ENCODE data around the gene PPP2R3B. TPM values are rescaled to one million over a fixed set of nuclear protein-coding genes. Genes with fewer than 3 reads are reported as not detected.
"Not testable (repeated sequence)": the region's sequence is repeated elsewhere in the genome, so short reads cannot be mapped to it uniquely, and the experiment has no call there.

PPP2R3B gene
- total and polyA plus RNA-seq, 8 donors: 5.0 to 38.8 (median 6.9) TPM

DNA sequence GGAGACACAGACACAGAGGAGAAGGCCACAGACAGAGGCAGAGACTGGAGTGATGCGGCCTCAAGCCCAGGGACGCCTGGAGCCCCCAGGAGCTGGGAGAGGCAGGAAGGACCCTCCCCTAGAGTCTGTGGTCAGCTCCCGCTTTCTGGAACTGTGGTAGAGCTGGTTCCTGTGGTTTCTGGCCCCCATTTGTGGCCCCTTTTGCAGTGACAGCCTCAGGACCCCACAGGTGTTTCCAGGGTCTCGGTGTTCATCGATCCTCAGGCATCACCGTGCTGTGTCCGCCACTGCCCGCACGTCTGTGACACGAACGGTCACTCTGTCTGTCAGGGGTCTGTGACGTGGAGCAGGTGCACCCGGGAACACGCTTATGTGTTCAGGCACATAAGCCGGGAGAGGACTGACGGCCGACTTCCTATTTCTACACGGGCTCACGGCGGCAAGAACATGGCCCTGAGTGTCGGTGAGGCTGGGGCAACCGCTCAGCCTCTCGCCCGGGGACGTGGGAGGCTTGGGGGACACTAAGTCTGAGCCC lies 76.0 kb downstream of the PPP2R3B start:
- no peaks in the 10 kb centered on the region for H3K9me3 ChIP-seq
- no peak for FAIRE-seq
- H3K4me1 ChIP-seq: no peaks in the 10 kb centered on the region
- H3K4me3 ChIP-seq: no peak overlapping the region
- ATAC-seq: no peak
- H3K36me3 ChIP-seq: peaks cover 0 to 57% (median 24%) of the 10 kb centered on the region in 3 donors
- WGBS, 2 donors: 95 to 96% methylated on average over 25 of the region's 25 CpGs
- TF ChIP-seq, protein P1, sequence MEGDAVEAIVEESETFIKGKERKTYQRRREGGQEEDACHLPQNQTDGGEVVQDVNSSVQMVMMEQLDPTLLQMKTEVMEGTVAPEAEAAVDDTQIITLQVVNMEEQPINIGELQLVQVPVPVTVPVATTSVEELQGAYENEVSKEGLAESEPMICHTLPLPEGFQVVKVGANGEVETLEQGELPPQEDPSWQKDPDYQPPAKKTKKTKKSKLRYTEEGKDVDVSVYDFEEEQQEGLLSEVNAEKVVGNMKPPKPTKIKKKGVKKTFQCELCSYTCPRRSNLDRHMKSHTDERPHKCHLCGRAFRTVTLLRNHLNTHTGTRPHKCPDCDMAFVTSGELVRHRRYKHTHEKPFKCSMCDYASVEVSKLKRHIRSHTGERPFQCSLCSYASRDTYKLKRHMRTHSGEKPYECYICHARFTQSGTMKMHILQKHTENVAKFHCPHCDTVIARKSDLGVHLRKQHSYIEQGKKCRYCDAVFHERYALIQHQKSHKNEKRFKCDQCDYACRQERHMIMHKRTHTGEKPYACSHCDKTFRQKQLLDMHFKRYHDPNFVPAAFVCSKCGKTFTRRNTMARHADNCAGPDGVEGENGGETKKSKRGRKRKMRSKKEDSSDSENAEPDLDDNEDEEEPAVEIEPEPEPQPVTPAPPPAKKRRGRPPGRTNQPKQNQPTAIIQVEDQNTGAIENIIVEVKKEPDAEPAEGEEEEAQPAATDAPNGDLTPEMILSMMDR (IDR thresholded peaks at IDR 0.05): no peak
- no peak overlapping the region for H3K27ac ChIP-seq
- no peaks in the 10 kb centered on the region for H3K27me3 ChIP-seq
- peak in 3 of 6 donors; percentile 10 to 45 (median 43) for DNase-seq
- intact Hi-C loops (cut with DNase I): no loop called here

DNA sequence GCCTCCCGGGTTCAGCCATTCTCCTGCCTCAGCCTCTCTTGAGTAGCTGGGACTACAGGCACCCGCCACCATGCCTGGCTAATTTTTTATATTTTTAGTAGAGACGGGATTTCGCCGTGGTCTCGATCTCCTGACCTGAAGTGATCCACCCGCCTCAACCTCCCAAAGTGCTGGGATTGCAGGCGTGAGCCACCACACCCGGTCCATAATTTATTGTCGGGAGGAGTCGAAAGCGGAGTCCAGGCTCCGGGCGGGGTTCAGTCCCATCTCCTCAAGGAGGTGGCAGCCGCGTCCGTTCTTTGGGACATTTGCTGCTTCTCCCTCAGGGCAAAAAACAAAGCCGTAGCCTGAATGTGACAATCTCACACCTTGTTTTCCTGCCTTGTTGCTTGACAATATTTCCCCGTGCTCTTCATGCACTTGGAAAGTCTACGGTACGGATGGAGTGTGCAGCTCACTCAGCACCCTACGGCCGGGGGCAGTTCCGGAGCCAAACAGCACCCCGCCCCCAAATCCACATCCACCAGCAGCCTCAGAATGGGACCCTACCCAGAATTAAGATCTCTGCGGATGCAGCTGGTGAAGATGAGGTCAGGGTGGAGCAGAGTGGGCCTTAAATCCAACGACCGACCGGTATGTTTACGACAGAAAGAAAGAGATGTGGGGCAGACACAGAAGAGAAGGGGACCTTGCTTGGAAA lies 77.7 kb downstream of the PPP2R3B start:
- no peak for ATAC-seq
- H3K27me3 ChIP-seq: no peaks in the 10 kb centered on the region
- FAIRE-seq: no peak
- H3K36me3 ChIP-seq: peaks cover 0 to 57% (median 27%) of the 10 kb centered on the region in 3 donors
- no peak overlapping the region for H3K27ac ChIP-seq
- H3K4me3 ChIP-seq: no peak overlapping the region
- intact Hi-C loops (cut with DNase I): no loop called here
- TF ChIP-seq, protein P1 (IDR thresholded peaks at IDR 0.05): no peak
- DNase-seq: peak in 2 of 6 donors; percentile 28 to 30
- 94 to 95% methylated on average over 30 of the region's 30 CpGs for WGBS, 2 donors
- no peaks in the 10 kb centered on the region for H3K4me1 ChIP-seq
- H3K9me3 ChIP-seq: no peaks in the 10 kb centered on the region

DNA sequence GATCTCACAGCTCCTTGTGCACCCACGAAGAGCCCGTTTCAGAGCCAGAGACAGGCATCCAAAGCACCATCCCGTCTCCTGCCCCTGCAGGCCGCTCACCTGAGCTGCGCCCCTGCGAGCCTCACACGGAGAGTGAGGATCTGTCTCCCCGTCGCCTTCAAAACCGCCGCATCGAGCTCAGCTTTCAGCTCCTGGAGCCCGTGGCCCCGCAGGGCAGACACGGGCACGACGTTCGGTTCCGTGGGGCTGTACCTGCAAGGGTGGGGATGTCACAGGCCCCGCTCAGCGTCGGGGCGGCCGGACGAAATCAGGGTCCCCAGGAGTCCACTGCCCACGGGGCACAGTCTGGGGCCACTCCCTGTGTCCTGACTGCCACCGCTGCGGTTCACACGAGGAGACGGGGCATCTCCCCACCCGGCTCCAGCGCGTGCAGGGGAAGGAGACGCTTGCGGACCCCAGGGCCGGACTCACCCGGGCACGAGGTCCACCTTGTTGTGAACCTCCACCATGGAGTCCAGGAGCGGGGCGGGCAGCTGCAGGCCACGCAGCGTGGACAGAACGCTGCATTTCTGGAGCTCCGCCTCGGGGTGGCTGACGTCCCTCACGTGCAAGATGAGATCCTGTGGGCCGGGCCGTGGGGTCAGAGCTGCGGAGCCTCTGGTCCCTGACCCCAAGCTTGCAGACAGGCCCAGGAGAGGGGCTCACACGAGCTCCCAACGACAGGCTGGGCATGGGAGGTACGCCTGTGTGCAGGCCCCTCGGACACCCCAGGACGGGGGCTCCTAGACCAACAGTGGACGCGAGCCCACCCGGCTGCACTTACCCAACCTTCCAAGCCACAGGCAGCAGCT lies 79.2 kb downstream of the PPP2R3B start:
- DNase-seq: peak in 2 of 6 donors; percentile 54 to 76
- TF ChIP-seq, protein P1 (IDR thresholded peaks at IDR 0.05): no peak
- Histone ChIP-seq H3K4me3 (no peak overlapping the region), H3K27ac (no peak overlapping the region), H3K9me3 (no peaks in the 10 kb centered on the region), H3K4me1 (no peaks in the 10 kb centered on the region), H3K36me3 (peaks cover 0 to 42% (median 25%) of the 10 kb centered on the region in 3 donors), H3K27me3 (no peaks in the 10 kb centered on the region)
- ATAC-seq: no peak
- intact Hi-C loops (cut with DNase I): no loop called here
- no peak for FAIRE-seq
- WGBS, 2 donors: 96 to 97% methylated on average over 57 to 58 of the region's 58 CpGs

DNA sequence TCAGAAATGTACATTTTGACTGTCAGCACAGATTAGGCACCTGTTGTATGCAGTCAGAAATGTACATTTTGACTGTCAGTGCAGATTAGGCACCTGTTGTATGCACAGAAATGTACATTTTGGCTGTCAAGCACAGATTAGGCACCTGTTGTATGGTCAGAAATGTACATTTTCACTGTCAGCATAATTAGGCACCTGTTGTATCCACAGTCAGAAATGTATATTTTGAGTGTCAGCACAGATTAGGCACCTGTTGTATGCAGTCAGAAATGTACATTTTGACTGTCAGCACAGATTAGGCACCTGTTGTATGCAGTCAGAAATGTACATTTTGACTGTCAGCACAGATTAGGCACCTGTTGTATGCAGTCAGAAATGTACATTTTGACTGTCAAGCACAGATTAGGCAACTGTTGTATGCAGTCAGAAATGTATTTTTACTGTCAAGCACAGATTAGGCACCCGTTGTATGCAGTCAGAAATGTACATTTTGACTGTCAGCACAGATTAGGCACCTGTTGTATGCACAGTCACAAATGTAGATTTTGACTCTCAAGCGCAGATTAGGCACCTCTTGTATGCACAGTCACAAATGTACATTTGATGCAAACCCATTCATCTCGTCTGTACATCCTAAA lies 80.0 kb downstream of the PPP2R3B start:
- peaks cover 0 to 37% (median 21%) of the 10 kb centered on the region in 3 donors for H3K36me3 ChIP-seq
- H3K9me3 ChIP-seq; DNase-seq; H3K27me3 ChIP-seq; FAIRE-seq; H3K4me3 ChIP-seq; H3K4me1 ChIP-seq; H3K27ac ChIP-seq; intact Hi-C loops (cut with DNase I); ATAC-seq: not testable (repeated sequence)
- 96 to 98% methylated on average over 3 of the region's 3 CpGs for WGBS, 2 donors

DNA sequence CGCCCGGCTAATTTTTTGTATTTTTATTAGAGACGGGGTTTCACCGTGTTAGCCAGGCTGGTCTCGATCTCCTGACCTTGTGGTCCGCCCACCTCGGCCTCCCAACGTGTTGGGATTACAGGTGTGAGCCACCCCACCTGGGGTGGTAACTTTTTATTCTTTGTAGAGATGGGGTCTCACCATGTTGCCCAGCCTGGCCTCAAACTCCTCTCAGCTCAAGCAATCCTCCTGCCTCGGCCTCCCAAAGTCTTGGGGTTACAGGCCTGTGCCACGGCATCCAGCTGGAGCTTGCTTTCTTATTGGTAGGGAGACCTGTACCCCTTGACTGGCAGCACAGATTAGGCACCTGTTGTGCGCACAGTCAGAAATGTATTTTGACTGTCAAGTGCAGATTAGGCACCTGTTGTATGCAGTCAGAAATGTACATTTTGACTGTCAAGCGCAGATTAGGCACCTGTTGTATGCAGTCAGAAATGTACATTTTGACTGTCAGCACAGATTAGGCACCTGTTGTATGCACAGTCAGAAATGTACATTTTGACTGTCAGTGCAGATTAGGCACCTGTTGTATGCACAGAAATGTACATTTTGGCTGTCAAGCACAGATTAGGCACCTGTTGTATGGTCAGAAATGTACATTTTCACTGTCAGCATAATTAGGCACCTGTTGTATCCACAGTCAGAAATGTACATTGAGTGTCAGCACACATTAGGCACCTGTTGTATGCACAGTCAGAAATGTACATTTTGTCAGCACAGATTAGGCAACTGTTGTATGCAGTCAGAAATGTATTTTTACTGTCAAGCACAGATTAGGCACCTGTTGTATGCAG lies 80.7 kb downstream of the PPP2R3B start:
- H3K36me3 ChIP-seq: peaks cover 0 to 30% (median 16%) of the 10 kb centered on the region in 3 donors
- FAIRE-seq; intact Hi-C loops (cut with DNase I); H3K27me3 ChIP-seq; H3K4me3 ChIP-seq; H3K4me1 ChIP-seq; H3K27ac ChIP-seq; ATAC-seq; H3K9me3 ChIP-seq: not testable (repeated sequence)
- peak in 2 of 6 donors; percentile 29 to 38 for DNase-seq
- WGBS, 2 donors: 88 to 99% methylated on average over 12 of the region's 12 CpGs
